GM21619 (cell line): Measurements from ENCODE around the gene ITCH.
"Not testable (repeated sequence)": the region's sequence is repeated elsewhere in the genome, so short reads cannot be mapped to it uniquely, and the experiment has no call there.

Experiments
- ATAC-seq: cut with Tn5 transposase; IDR thresholded peaks from one replicate; pipeline ENCODE4 v1.9.1; 2021; ENCODE audit not compliant: unreplicated experiment

ITCH gene

DNA sequence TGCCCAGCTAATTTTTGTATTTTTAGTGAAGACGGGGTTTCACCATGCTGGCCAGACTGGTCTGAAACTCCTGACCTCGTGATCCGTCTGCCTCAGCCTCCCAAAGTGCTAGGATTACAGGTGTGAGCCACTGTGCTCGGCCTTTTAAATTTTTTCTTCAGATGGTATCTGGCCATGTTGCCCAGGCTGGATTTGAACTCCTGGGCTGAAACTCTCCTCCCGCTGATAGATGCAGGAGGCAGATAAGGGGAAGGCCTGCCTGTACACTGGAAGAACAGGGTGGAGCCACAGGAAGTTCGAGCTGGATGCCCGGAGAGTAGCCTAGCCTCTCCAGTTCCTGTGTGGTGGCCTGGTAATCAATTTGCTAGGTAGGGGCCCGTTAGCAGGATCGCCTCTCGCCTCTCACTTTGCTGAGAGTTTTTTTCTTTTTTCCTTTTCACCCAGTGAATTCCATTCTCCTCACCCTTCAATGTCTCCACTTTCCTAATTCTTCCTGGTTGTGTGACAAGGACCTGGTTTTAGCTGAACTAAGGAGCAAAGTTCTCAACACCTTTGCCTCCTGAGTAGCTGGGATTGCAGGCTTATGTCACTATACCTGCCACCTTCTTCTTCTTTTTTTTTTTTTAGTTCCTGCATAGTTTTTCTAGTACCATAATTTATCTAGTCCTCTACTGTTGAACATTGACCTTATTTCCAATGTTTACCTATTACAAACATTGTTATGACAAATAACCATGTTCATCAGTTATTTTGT lies 19.4 kb upstream of the ITCH start:
- ATAC-seq = no peak

DNA sequence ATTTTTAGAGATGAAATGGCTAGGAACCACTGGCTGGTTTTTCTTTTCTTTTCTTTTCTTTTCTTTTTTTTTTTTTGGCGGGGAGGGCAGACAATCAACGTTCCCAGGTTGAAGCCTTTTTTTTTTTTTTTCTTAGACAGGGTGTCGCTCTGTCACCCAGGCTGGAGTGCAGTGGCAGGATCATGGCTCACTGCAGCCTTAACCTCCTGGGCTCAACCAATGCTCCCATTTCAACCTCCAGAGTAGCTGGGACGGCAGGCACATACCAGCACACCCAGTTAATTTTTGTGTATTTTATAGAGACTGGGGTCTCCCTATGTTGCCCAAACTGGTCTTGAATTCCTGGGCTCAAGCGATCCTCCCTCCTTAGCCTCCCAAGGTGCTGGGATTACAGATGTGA lies 18.8 kb upstream of the ITCH start:
- ATAC-seq = no peak

DNA sequence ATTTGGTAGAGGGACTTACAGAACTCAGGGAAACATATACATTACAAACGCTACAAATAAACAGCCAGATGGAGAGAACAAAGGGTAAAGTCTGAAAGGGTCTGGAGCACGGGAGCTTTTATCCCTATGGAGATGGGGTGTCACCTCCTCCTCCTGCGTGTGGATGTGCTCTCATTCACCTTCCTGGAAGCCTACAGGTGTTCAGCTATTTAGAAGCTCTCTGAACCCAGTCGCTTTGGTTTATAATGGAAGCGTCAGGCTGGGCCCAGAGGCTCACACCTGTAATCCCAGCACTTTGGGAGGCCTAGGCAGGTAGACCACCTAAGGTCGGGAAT lies 17.7 kb upstream of the ITCH start:
- no peak for ATAC-seq

DNA sequence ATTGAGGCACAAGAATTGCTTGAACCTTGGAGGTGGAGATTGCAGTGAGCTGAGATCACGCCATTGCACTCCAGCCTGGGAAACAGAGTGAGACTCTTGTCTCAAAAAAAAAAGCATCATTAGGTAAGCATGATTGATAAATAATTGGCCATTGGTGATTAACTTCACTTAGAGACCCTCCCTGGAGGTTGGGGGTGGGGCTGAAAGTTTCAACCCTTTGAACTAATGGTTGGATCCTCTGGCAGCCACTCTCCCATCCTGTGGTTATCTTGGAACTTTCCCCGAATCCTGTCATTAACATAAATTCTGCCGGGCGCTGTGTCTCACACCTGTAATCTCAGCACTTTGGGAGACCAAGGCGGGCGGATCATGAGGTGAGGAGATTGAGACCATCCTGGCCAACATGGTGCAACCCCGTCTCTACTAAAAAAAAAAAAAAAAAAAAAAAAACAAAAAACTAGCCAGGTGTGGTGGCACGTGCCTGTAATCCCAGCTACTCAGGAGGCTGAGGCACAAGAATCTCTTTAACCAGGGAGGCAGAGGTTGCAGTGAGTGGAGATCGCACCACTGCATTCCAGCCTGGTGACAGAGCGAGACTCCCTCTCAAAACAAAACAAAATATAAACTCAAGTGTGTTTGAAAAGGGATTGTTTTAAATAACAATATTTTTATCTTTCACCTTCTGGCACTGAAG lies 17.1 kb upstream of the ITCH start:
- not testable (repeated sequence) for ATAC-seq

DNA sequence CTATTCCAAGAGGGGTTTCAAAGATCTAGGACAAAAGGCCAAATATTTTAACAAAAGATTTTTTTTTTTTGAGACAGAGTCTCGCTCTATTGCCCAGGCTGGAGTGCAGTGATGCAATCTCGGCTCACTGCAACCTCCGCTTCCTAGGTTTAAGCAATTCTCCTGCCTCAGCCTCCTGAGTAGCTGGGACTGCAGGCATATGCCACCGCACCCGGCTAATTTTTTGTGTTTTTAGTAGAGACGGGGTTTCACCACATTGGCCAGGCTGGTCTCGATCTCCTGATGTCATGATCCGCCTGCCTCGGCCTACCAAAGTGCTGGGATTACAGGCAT lies 16.6 kb upstream of the ITCH start:
- ATAC-seq = not testable (repeated sequence)

DNA sequence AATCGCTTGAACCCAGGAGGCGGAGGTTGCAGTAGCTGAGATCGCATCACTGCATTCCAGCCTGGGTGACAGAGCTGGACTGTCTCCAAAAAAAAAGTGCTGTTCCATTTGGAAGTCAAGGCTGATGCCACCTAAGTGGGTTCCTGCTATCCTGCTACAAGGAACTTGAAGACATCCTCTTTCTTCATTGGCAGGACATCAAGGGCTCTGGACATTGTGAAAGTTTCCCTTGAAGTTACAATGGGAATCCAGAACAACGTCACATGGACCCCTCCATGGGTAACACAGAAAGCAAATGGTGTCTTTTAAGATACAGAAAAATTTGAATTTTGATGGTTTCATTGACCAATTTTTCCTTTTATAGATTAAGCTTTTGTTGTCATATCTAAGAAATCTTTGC lies 15.5 kb upstream of the ITCH start:
- ATAC-seq = no peak

DNA sequence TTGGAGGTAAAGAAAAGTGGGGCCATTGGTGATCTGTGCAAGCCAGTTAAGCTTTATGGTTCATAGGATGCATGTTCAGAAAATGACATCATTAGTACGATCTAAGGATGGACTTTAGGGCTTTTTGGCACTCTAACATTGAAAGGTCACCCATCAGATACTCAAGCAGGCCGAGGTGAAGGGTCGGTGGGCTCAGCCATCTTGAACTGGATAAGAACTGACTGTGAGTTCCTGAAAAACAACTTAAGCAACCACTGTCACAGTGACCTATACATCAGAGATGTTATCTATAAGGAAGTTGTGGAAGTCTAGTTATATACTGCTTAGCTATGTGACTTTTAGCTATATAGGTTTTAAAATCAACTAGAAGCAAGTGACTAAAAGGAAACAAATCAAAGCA lies 13.0 kb upstream of the ITCH start:
- no peak for ATAC-seq

DNA sequence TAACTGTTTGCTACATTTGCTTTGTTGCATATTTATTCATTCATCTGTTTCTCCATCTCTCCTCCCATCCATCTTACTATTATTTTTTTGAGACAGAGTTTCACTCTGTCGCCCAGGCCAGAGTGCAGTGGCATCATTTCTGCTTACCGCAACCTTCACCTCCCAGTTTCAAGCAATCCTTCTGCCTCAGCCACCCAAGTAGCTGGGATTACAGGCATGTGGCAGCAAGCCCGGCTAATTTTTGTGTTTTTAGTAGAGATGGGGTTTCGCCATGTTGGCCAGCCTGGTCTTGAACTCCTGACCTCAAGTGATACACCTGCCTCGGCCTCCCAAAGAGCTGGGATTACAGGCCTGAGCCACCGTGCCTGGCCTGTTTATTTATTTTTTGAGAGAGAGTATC lies 9.6 kb upstream of the ITCH start:
- not testable (repeated sequence) for ATAC-seq

DNA sequence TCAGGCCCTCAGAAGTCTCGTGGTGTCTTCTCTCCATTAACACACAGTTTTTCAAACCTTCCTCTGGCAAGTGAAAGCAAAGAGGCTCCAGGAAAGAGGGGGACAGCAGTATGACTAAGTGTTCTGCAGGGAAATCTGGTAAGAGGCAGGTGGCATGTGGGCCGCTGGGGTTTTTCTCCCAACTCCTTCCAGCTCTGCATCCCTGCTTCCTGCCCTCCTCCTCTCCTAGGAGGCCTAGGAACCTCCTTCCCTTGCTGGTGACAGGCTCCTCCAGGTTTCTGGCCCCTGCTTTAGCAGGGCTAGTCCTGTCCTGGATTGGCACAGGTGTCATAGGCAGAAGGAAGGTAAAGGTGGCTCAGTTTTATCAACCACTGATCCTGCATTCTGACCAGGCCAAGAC lies 7.6 kb upstream of the ITCH start:
- no peak for ATAC-seq

DNA sequence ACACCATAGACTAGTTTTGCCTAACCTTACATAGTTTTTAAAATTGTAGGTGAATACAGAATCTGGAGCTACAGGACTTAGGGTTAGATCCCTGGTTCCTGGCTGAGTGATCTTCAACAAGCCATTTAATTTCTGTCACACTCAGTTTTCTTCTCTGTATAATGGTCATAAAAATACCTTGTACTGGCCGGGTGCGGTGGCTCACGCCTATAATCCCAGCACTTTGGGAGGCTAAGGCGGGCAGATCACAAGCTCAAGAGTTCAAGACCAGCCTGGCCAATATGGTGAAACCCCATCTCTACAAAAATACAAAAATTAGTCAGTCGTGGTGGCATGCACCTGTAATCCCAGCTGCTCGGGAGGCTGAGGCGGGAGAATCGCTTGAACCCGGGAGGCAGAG lies 3.3 kb upstream of the ITCH start:
- not testable (repeated sequence) for ATAC-seq

DNA sequence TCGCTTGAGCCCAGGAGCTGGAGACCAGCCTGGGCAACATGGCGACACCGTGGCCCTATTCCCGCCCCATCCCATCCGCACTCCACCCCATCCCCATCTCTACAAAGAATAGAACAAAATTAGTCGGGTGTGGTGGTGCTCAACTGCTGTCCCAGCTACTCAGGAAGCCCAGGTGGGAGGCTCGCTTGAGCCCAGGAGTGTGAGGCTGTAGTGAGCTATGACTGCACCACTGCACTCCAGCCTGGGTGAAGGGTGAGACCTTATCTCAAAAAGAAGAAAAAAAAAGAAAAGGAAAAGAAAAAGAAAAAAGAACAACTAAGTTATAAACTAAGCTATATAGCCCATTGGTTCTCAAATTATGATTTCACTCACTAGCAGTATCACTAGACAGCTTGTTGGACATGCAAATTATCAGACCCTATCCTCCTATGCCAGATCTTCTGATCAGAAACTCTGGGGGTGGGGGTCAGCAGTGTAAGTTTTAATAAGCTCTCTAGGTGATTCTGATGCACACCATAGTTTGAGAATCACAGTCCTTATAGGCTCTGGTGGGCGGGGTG lies 491 bp upstream of the ITCH start:
- no peak for ATAC-seq

DNA sequence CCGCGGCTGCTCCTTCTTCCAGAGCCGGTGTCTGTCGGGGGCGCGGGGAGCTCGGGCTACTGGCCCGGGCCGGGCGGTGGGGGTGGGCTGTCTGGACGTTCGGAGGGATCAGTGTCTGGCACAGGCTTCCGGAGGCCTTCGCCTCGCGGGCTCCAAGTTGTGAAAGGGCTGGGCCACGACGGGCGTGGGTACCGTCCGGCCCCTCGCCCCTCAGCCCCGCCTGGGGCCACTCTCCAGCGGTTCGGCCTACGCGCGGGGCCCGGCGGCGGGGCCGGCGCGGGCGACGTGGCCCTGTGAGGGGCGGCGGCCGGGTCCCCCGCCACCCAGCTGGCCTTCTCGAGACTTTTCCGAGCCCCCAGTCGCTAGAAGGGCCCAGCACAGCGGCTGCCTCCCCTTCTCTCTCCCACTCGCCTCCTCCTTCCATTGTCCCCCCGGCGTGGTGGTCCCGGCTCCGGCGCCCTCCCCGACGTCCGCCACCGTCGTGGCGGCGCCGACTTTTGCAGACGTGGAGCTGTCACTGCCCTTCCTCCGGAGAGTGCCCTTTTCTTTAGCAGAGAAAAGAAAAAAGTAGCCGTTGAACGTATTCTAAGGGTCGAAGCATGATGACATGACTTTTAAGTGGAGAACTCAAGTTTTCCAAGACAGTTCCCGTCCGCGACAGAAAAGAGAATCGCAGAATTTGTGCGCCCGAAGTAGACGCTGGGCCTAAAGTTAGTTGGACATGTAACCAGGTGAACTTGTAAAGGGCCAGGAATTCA lies 571 bp downstream of the ITCH start:
- peak; percentile 39 for ATAC-seq

DNA sequence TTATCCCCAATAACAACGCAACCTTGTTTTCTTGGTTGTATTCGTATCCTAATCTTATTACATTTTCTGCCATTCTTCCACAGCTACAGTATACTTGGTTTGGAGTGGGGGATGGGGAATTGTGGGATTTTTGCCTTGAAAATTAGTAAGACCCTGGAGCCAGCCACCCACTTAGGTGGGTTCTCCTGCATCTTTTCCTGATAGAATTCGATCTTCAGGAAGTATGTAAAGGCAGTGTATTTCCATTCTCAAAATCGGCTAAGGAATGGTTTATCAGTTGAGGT lies 1.1 kb downstream of the ITCH start:
- ATAC-seq = no peak

DNA sequence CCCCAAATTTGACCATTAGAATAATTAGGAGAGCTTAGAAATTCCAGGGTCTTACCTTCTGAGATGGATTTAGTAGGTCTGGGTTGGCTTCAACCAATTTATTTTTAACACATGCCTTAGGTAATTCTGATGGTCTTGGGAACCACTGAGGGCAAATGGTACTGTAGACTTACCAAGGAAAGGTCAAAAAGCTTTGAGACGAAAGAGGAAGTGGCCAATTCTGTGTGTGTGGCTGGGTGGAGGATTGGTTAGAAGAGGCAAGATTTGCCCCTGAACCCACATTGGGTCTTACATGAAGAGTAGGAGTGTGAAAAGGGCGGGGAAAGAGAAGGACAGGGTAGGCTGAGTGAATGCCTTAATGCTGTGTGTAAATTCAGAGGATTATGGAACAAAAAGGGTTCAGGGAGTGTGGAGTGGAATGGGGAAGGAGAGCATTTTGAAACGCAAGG lies 2.7 kb downstream of the ITCH start:
- ATAC-seq = peak; percentile 33

DNA sequence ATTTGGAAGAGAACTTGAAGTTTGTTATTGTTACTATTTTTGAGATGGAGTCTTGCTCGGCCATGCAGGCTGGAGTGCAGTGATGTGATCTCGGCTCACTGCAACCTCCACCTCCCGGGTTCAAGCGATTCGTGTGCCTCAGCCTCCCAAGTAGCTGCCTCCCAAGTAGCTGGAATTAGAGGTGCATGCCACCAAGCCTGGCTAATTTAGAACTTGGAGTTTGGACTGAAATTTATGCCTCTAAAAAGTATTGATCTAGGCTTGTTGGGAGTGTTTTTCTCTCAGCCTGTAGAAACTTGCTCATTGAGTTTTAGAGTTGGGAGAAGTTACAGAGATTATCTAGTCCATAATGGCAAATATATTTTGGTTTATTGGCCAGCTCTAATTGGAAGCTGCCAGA lies 4.1 kb downstream of the ITCH start:
- no peak for ATAC-seq

DNA sequence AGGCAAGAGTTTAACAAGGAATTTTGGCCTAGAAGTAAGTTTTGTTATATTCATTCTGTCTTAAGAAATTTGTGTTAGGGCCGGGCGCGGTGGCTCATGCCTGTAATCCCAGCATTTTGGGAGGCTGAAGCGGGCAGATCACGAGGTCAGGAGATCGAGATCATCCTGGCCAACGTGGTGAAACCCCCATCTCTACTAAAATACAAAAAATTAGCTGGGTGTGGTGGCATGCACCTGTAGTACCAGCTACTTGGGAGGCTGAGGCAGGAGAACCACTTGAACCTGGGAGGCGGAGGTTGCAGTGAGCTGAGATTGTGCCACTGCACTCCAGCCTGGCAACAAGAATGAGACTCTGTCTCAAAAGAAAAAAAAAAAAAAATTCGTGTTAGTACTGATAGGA lies 4.8 kb downstream of the ITCH start:
- not testable (repeated sequence) for ATAC-seq

DNA sequence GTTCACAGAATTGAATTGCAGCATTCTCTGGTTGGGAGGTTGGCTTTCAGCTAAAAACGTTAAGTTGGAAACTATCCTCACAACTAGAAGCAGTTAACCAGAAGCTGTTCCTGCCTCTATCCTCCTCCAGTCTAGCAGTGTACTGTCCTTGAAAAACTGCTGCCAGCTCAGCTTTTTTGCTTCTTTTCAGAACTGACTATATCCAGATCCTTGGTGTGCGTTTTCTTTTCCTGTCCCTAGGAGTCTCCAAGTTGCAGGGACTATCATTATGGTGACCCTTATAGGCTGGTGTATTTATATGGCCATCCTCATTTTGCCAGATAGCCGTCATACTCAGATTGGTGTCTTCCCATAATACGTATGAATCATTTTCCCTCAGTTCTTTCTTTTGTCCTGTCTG lies 5.5 kb downstream of the ITCH start:
- no peak for ATAC-seq

DNA sequence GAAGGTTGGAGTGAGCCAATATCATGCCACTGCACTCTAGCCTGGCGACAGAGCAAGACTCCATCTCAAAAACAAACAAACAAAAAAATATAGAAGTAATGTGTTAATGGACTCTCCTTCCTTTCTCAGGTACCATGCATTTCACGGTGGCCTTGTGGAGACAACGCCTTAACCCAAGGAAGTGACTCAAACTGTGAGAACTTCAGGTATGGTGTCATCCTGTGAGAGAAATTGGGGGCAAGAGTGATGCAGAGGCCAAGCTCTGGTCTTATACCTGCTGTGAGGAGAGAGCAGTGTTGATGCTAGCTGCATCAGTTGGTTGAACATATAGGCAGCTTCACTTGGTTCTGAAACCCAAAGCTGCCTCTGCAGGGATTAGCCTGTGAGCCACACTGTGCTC lies 6.2 kb downstream of the ITCH start:
- no peak for ATAC-seq

DNA sequence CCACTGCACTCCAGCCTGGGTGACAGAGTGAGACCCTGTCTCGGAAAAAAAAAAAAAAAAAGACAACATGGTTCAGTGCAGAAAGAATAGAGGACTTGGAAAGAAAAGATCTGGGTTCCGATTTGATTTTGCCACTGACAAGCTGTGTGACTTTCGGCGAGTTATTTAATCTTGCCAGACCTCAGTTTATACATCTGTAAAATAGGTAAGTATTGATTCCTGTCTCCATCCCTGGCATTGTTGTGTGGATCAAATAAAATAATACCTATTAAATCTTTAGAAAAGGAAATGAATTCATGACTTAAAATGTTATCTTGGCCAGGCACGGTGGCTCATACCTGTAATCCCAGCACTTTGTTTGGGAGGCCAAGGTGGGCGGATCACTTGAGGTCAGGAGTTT lies 7.0 kb downstream of the ITCH start:
- ATAC-seq = no peak

DNA sequence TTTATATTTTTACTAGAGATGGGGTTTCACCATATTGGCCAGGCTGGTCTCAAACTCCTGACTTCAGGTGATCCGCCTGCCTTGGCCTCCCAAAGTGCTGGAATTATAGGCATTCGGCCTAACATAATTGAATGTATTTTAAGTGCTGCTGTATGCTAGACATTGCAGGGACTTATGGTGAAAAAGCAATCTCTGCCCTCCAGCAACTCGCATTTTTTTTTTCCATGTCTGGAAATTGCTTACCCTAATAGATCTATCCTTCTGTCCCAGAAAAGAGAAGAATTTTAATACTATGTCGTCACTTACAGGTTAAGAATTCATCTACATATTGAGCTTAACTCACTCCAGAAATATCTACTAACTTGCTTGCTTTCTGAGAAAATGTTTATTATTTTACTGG lies 10.4 kb downstream of the ITCH start:
- ATAC-seq = no peak

DNA sequence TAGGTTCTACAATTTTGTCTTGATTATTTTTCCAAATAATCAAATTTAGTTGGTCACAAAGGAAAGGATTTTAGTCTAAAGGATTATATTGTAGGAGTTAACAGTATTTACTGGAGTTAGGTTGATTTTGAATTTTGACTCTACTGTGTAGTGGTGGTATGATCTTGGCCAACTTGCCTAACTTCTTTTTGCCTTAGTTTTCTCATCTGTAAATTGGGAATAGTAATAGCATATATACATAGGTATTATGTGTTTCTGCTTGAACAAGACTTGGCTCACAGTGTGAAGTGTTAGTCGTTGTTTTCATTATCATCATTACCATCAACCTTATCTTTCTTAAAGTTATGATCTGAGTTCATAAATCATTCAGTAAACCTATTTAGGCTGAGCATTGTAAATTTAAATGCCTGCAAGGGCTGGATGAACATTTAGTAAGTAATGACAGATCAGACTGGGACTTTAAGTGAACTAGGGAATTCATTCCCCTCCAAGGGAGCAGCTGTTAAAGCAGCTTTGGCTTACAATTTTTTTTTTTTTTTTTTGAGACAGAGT lies 11.2 kb downstream of the ITCH start:
- no peak for ATAC-seq

DNA sequence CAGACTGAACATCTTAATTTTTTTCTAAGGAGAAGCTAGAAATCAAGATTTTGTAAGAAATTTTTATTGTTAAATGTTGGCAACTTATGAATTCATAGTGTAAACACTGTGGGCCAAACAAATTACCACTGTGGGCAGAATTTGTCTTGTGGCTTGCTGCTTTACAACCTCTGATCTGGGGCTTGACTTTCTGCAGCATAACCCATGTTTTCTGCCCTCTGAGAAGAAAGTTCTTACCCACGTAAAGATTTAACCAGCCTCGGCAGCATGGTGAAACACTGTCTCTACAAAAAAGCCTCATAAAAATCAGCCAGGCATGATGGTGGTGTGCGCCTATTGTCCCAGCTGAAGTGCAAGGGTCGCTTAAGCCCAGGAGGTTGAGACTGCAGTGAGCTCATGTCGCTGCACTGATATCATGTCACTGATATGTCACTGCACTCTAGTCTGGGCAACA lies 12.9 kb downstream of the ITCH start:
- no peak for ATAC-seq
